HCT116 (cell line): Measurements from ENCODE around the gene MSI2. TPM values are rescaled to one million over a fixed set of nuclear protein-coding genes. Genes with fewer than 3 reads are reported as not detected.

Experiments
- ATAC-seq: fragments of 200-7000 bp; cut with Tn5 transposase; 2 replicates; pipeline ENCODE4 v1.9.1; 2020; ENCODE audit warnings: mild to moderate bottlenecking, moderate library complexity
- BruUV-seq: library from RNA; stranded (reverse); fragments of 400-500 nt; replicated peaks from 2 replicates; lab custom pipeline; 2021; lab: Mats Ljungman, UMichigan
- CTCF ChIA-PET: fragments of 300-600 bp; sonication (Branson Sonifier 250); formaldehyde crosslinking; loops from one replicate; lab custom pipeline; 2021; ENCODE audit warnings: antibody characterized with exemption; lab: Charles Lee
- POLR2A ChIA-PET: fragments of 300-600, 350-600 bp; sonication (Branson Sonifier 250); formaldehyde crosslinking; loops from one replicate; lab custom pipeline; 2021; ENCODE audit warnings: antibody characterized with exemption; lab: Charles Lee
- RAD21 ChIA-PET, 2 experiments: fragments of 300-600 bp; sonication (Branson Sonifier 250); formaldehyde crosslinking; loops; one replicate each; lab custom pipeline; 2023; ENCODE audit warnings: low total read pairs in 2 of 2; ENCODE audit not compliant: uncharacterized antibody in 2 of 2, unreplicated experiment in 2 of 2, low non-redundant PET in 1 of 2; lab: Charles Lee
- DNase-seq: peaks from one replicate; pipeline ENCODE4 v3.0.0-alpha.2; 2010; ENCODE audit warnings: low read depth, low spot score
- H2AFZ ChIP-seq: fragments of 200-600 bp; shearing (Covaris generic), sonication (generic); 2 replicates; pipeline ENCODE4 v1.6.1; 2017; ENCODE audit warnings: low read depth, mixed run types, mixed read lengths, antibody characterized with exemption, low read length; ENCODE audit not compliant: poor library complexity, severe bottlenecking
- H3K27ac ChIP-seq: 2 replicates; pipeline ENCODE4 v1.5.1; 2012; ENCODE audit warnings: low read depth, low read length
- H3K27me3 ChIP-seq: fragments of 200-600 bp; sonication (generic); 2 replicates; pipeline ENCODE4 v1.6.1; 2016; ENCODE audit warnings: mixed run types, low read length, mixed read lengths; ENCODE audit not compliant: insufficient read depth
- H3K36me3 ChIP-seq, 2 experiments: fragments of 200-500 bp in 1 of 2; fragments of 200-600 bp in 1 of 2; sonication (Bioruptor generic) in 1 of 2; sonication (generic) in 1 of 2; 2 replicates each; pipeline versions ENCODE4 v1.5.1 to v1.6.1; 2014 to 2016; ENCODE audit warnings: low read length in 2 of 2, inconsistent platforms in 1 of 2, mixed read lengths in 1 of 2, mixed run types in 1 of 2; ENCODE audit not compliant: insufficient read depth in 2 of 2, control insufficient read depth in 1 of 2
- H3K4me1 ChIP-seq, 2 experiments: fragments of 200-600 bp in 1 of 2; sonication (generic) in 1 of 2; 2 replicates each; pipeline versions ENCODE4 v1.5.1 to v1.6.1; 2012 to 2017; ENCODE audit warnings: low read length in 2 of 2, inconsistent platforms in 1 of 2, mild to moderate bottlenecking in 1 of 2, mixed read lengths in 1 of 2, mixed run types in 1 of 2, moderate library complexity in 1 of 2; ENCODE audit not compliant: insufficient read depth in 2 of 2, control insufficient read depth in 1 of 2
- H3K4me2 ChIP-seq: fragments of 200-600 bp; sonication (generic); 2 replicates; pipeline ENCODE4 v1.6.1; 2017; ENCODE audit warnings: mixed run types, low read length, mixed read lengths
- H3K4me3 ChIP-seq, 2 experiments: fragments of 200-600 bp in 1 of 2; sonication (generic) in 1 of 2; replicated peaks in 1 of 2; 2 replicates each; pipeline ENCODE4 v1.5.1; 2011 to 2016; ENCODE audit warnings: low read length in 2 of 2, control low read depth in 1 of 2, low read depth in 1 of 2, mild to moderate bottlenecking in 1 of 2, mixed read lengths in 1 of 2, mixed run types in 1 of 2
- H3K79me2 ChIP-seq: fragments of 200-600 bp; sonication (generic); 2 replicates; pipeline ENCODE4 v1.6.1; 2017; ENCODE audit warnings: mild to moderate bottlenecking, mixed run types, low read length, moderate library complexity, mixed read lengths; ENCODE audit not compliant: insufficient read depth
- H3K9ac ChIP-seq: fragments of 200-600 bp; sonication (generic); 2 replicates; pipeline ENCODE4 v1.6.1; 2016; ENCODE audit warnings: low read length, mixed read lengths
- H3K9me2 ChIP-seq: fragments of 200-600 bp; sonication (generic), shearing (Covaris generic); 2 replicates; pipeline ENCODE4 v1.6.1; 2017; ENCODE audit warnings: mixed run types, mild to moderate bottlenecking, moderate library complexity; ENCODE audit not compliant: insufficient read depth
- H3K9me3 ChIP-seq, 2 experiments: fragments of 200-500 bp in 1 of 2; fragments of 200-600 bp in 1 of 2; sonication (Bioruptor generic) in 1 of 2; sonication (generic) in 1 of 2; 2 replicates each; pipeline ENCODE4 v1.6.1; 2014 to 2017; ENCODE audit warnings: low read length in 2 of 2, mixed read lengths in 2 of 2, inconsistent platforms in 1 of 2, low read depth in 1 of 2, mild to moderate bottlenecking in 1 of 2, mixed run types in 1 of 2, moderate library complexity in 1 of 2; ENCODE audit not compliant: control insufficient read depth in 1 of 2, insufficient read depth in 1 of 2
- H4K20me1 ChIP-seq: fragments of 200-600 bp; sonication (generic), shearing (Covaris generic); 2 replicates; pipeline ENCODE4 v1.6.1; 2017; ENCODE audit warnings: mixed run types, mild to moderate bottlenecking, moderate library complexity; ENCODE audit not compliant: insufficient read depth
- CBX3 ChIP-seq: IDR thresholded peaks from 2 replicates; pipeline ENCODE4 v1.6.1; 2012; ENCODE audit warnings: low read depth
- CEBPB ChIP-seq: IDR thresholded peaks from 2 replicates; pipeline ENCODE4 v1.6.1; 2012; ENCODE audit warnings: low read depth
- EGR1 ChIP-seq: IDR thresholded peaks from 2 replicates; pipeline ENCODE4 v1.6.1; 2012; ENCODE audit warnings: low read depth
- ELF1 ChIP-seq: IDR thresholded peaks from 2 replicates; pipeline ENCODE4 v1.6.1; 2012; ENCODE audit warnings: low read depth, borderline replicate concordance
- EZH2phosphoT487 ChIP-seq: fragments of 200-600 bp; IDR thresholded peaks from 2 replicates; pipeline ENCODE4 v1.6.1; 2018; ENCODE audit warnings: antibody characterized with exemption, borderline replicate concordance
- MAX ChIP-seq: IDR thresholded peaks from 2 replicates; pipeline ENCODE4 v1.6.1; 2012
- POLR2A ChIP-seq: IDR thresholded peaks from 2 replicates; pipeline ENCODE4 v1.7.0; 2011; ENCODE audit warnings: borderline replicate concordance; ENCODE audit not compliant: insufficient read depth, insufficient read length; ENCODE audit errors: extremely low read depth
- POLR2AphosphoS5 ChIP-seq: IDR thresholded peaks from 2 replicates; pipeline ENCODE4 v1.6.1; 2011; ENCODE audit warnings: mild to moderate bottlenecking, low read depth, low read length, moderate library complexity
- RAD21 ChIP-seq: IDR thresholded peaks from 2 replicates; pipeline ENCODE4 v1.6.1; 2012; ENCODE audit warnings: low read depth, mild to moderate bottlenecking
- REST ChIP-seq: IDR thresholded peaks from 2 replicates; pipeline ENCODE4 v1.6.1; 2012; ENCODE audit warnings: low read depth
- SIN3A ChIP-seq: IDR thresholded peaks from 2 replicates; pipeline ENCODE4 v1.6.1; 2012; ENCODE audit warnings: low read depth
- SP1 ChIP-seq: IDR thresholded peaks from 2 replicates; pipeline ENCODE4 v1.6.1; 2012; ENCODE audit warnings: low read depth
- SRF ChIP-seq: IDR thresholded peaks from 2 replicates; pipeline ENCODE4 v1.6.1; 2012; ENCODE audit warnings: low read depth
- TCF7L2 ChIP-seq: IDR thresholded peaks from 2 replicates; pipeline ENCODE4 v1.7.0; 2011; ENCODE audit warnings: borderline replicate concordance, inconsistent platforms; ENCODE audit not compliant: insufficient read depth, insufficient read length; ENCODE audit errors: extremely low read depth
- ZBTB33 ChIP-seq: IDR thresholded peaks from 2 replicates; pipeline ENCODE4 v1.6.1; 2011; ENCODE audit warnings: mild to moderate bottlenecking, low read length, moderate library complexity; ENCODE audit not compliant: insufficient replicate concordance; ENCODE audit errors: extremely low read depth
- ZNF274 ChIP-seq: fragments of 200-500 bp; sonication (Bioruptor generic); IDR thresholded peaks from 2 replicates; pipeline ENCODE4 v1.6.1; 2014; ENCODE audit warnings: mild to moderate bottlenecking, low read depth, low read length, inconsistent platforms
- intact Hi-C: fragments of 100-400 bp; cut with micrococcal nuclease; formaldehyde crosslinking; loops from 2 replicates; pipeline ENCODE4 v1.10.0; 2022
- total RNA-seq: library from RNA; stranded (reverse); gene quantifications from one replicate; pipeline ENCODE4 v1.2.1, GENCODE V29; 2021; ENCODE audit not compliant: unreplicated experiment

The MSI2 gene
- total RNA-seq, 1 experiment from 2014 or later: 137 TPM

- no peaks in the 10 kb centered on the region for H3K9me2 ChIP-seq
- no peak overlapping the region for H3K27ac ChIP-seq
- ChIA-PET POLR2A (no interaction called here), CTCF (interaction anchor here (2.0 kb wide), 1 partner anchor 29 kb away, joined by 5 read pairs; no protein-coding TSS in a partner anchor), RAD21 (no interaction called here)
- H4K20me1 ChIP-seq: no peaks in the 10 kb centered on the region
- no peaks in the 10 kb centered on the region for H3K9me3 ChIP-seq
- H3K36me3 ChIP-seq: peaks cover 16 to 46% of the 10 kb centered on the region in 2 experiments; a peak in 3 of 4 replicates
- DNase-seq: no peak
- H3K4me1 ChIP-seq: no peaks in the 10 kb centered on the region
- H3K4me3 ChIP-seq: no peak overlapping the region
- peaks cover 36% of the 10 kb centered on the region for H3K79me2 ChIP-seq
- BruUV-seq: no TSS peak
- H3K9ac ChIP-seq: no peak overlapping the region
- TF ChIP-seq CBX3 (no peak), ZBTB33 (no peak), POLR2A (no peak)
- H2AFZ ChIP-seq: no peak overlapping the region
- ATAC-seq: no peak
- H3K27me3 ChIP-seq: no peaks in the 10 kb centered on the region
- intact Hi-C loops: no loop called here
- no peak overlapping the region for H3K4me2 ChIP-seq
Measured at GRCh38 chr17:57271821-57272220, 15.5 kb downstream of the MSI2 start.

- no peak overlapping the region for H3K9ac ChIP-seq
- ChIA-PET POLR2A (no interaction called here), CTCF (no interaction called here), RAD21 (no interaction called here)
- H4K20me1 ChIP-seq: no peaks in the 10 kb centered on the region
- peaks cover 4 to 40% of the 10 kb centered on the region in 2 experiments; a peak in 3 of 4 replicates for H3K36me3 ChIP-seq
- H3K4me1 ChIP-seq: no peaks in the 10 kb centered on the region
- no peaks in the 10 kb centered on the region for H3K9me2 ChIP-seq
- DNase-seq (no peak), ATAC-seq (no peak)
- H3K4me2 ChIP-seq: no peak overlapping the region
- H3K79me2 ChIP-seq: peaks cover 27% of the 10 kb centered on the region
- H3K4me3 ChIP-seq: no peak overlapping the region
- intact Hi-C loops: no loop called here
- no peaks in the 10 kb centered on the region for H3K27me3 ChIP-seq
- no peak overlapping the region for H2AFZ ChIP-seq
- H3K27ac ChIP-seq: no peak overlapping the region
- no TSS peak for BruUV-seq
- no peaks in the 10 kb centered on the region for H3K9me3 ChIP-seq
- TF ChIP-seq MAX (no peak), POLR2A (no peak), REST (no peak), SP1 (no peak), POLR2AphosphoS5 (no peak), CBX3 (no peak), ELF1 (no peak), RAD21 (no peak), EZH2phosphoT487 (no peak), EGR1 (no peak), TCF7L2 (no peak), ZNF274 (no peak), CEBPB (no peak), SIN3A (no peak), SRF (no peak)
Measured at GRCh38 chr17:57273490-57273889, 17.2 kb downstream of the MSI2 start.
